ENCODE measurements around the gene ZNF26.
"Not testable (repeated sequence)": the region's sequence is repeated elsewhere in the genome, so short reads cannot be mapped to it uniquely, and the experiment has no call there.

ZNF26 gene

GRCh38 chr12:132956011-132956788, 30.0 kb upstream of the ZNF26 start, which contains the start of gene ZNF605:
Gene ZNF605 (minus strand): TSS chr12:132956306. CDS start chr12:132945635, 10,671 bp downstream.
- DNase-seq (ENCODE audit: low read depth): peak; percentile 79

GRCh38 chr12:132961790-132962189, 24.4 kb upstream of the ZNF26 start:
- DNase-seq (ENCODE audit: low read depth): not testable (repeated sequence)

- not testable (repeated sequence) for DNase-seq (ENCODE audit: low read depth)
Measured at GRCh38 chr12:132963947-132964346, 22.2 kb upstream of the ZNF26 start.

- DNase-seq (ENCODE audit: low read depth): no peak
Measured at GRCh38 chr12:132965796-132966195, 20.4 kb upstream of the ZNF26 start.

- DNase-seq (ENCODE audit: low read depth): no peak
Measured at GRCh38 chr12:132966676-132967415, 19.3 kb upstream of the ZNF26 start.

- DNase-seq (ENCODE audit: low read depth): no peak
Measured at GRCh38 chr12:132967736-132968135, 18.4 kb upstream of the ZNF26 start.

GRCh38 chr12:132972374-132972773, 13.8 kb upstream of the ZNF26 start:
- no peak for DNase-seq (ENCODE audit: low read depth)

GRCh38 chr12:132976870-132977269, 9.3 kb upstream of the ZNF26 start:
- DNase-seq (ENCODE audit: low read depth): not testable (repeated sequence)

- DNase-seq (ENCODE audit: low read depth): no peak
Measured at GRCh38 chr12:132986885-132987225, 688 bp downstream of the ZNF26 start.

- DNase-seq (ENCODE audit: low read depth): no peak
Measured at GRCh38 chr12:132998741-132999140, 12.6 kb downstream of the ZNF26 start.

GRCh38 chr12:133010657-133011297, 24.6 kb downstream of the ZNF26 start:
- DNase-seq (ENCODE audit: low read depth): no peak

GRCh38 chr12:133023566-133023965, 37.4 kb downstream of the ZNF26 start:
- DNase-seq (ENCODE audit: low read depth): no peak

GRCh38 chr12:133026996-133027395, 40.8 kb downstream of the ZNF26 start:
- DNase-seq (ENCODE audit: low read depth): no peak

- peak; percentile 97 for DNase-seq (ENCODE audit: low read depth)
Measured at GRCh38 chr12:133037207-133038005, 51.2 kb downstream of the ZNF26 start, which contains the start of gene ZNF84. Gene ZNF84 (plus strand): TSS chr12:133037509. CDS start chr12:133041468, 3,959 bp downstream.

GRCh38 chr12:133038118-133038709, 52.0 kb downstream of the ZNF26 start:
- DNase-seq (ENCODE audit: low read depth): no peak

GRCh38 chr12:133046698-133047097, 60.5 kb downstream of the ZNF26 start:
- no peak for DNase-seq (ENCODE audit: low read depth)

- no peak for DNase-seq (ENCODE audit: low read depth)
Measured at GRCh38 chr12:133057446-133057845, 71.3 kb downstream of the ZNF26 start.

GRCh38 chr12:133058203-133059113, 72.3 kb downstream of the ZNF26 start:
- DNase-seq (ENCODE audit: low read depth): no peak

- DNase-seq (ENCODE audit: low read depth): no peak
Measured at GRCh38 chr12:133061954-133062353, 75.8 kb downstream of the ZNF26 start.

GRCh38 chr12:133063556-133063955, 77.4 kb downstream of the ZNF26 start:
- no peak for DNase-seq (ENCODE audit: low read depth)

All from activated T-helper 9 cell treated with anti-CD3 and anti-CD28 coated beads, Interleukin-2, amount 50 U/mL, for 16 hours (primary cell).